Liver (tissue), 9 donors: ENCODE measurements around the gene AGER. TPM values are rescaled to one million over a fixed set of nuclear protein-coding genes. Genes with fewer than 3 reads are reported as not detected.

Experiments
- DNase-seq: peaks from one replicate; pipeline ENCODE4 v3.0.0-alpha.2; 2017; ENCODE audit warnings: low spot score
- H3K27ac ChIP-seq, 2 donors: one replicate each; pipeline ENCODE4 v1.7.0; 2013; ENCODE audit warnings: inconsistent platforms in 2 of 2, low read length in 2 of 2, control low read depth in 1 of 2, low read depth in 1 of 2, mild to moderate bottlenecking in 1 of 2
- H3K27me3 ChIP-seq, 4 donors: one replicate each; pipeline versions ENCODE4 v1.6.1 to v1.7.0; 2013; ENCODE audit warnings: low read length in 3 of 4, inconsistent platforms in 1 of 4, mild to moderate bottlenecking in 1 of 4, moderate library complexity in 1 of 4; ENCODE audit not compliant: control insufficient read depth in 4 of 4, insufficient read depth in 4 of 4
- H3K36me3 ChIP-seq, 4 donors: one replicate each; pipeline versions ENCODE4 v1.6.1 to v1.7.0; 2013; ENCODE audit warnings: low read length in 3 of 4, mild to moderate bottlenecking in 3 of 4, low read depth in 1 of 4, moderate library complexity in 1 of 4; ENCODE audit not compliant: control insufficient read depth in 4 of 4, insufficient read depth in 3 of 4
- H3K4me1 ChIP-seq, 4 donors: one replicate each; pipeline versions ENCODE4 v1.6.1 to v1.7.0; 2013; ENCODE audit warnings: low read length in 3 of 4, mild to moderate bottlenecking in 3 of 4, moderate library complexity in 1 of 4; ENCODE audit not compliant: control insufficient read depth in 4 of 4, insufficient read depth in 4 of 4
- H3K4me3 ChIP-seq, 3 donors: one replicate each; pipeline versions ENCODE4 v1.6.1 to v1.7.0; 2013; ENCODE audit warnings: low read length in 3 of 3, control low read depth in 1 of 3, low read depth in 1 of 3, mild to moderate bottlenecking in 1 of 3
- H3K9ac ChIP-seq, 2 donors: one replicate each; pipeline ENCODE4 v1.7.0; 2013; ENCODE audit warnings: low read length in 2 of 2, mild to moderate bottlenecking in 2 of 2, moderate library complexity in 2 of 2, control low read depth in 1 of 2, low read depth in 1 of 2
- H3K9me3 ChIP-seq, 4 donors: one replicate each; pipeline versions ENCODE4 v1.6.1 to v1.7.0; 2013; ENCODE audit warnings: low read length in 3 of 4; ENCODE audit not compliant: control insufficient read depth in 4 of 4
- CTCF ChIP-seq: fragments of 150-350 bp; IDR thresholded peaks from 2 replicates; pipeline ENCODE4 v1.5.1; 2017; ENCODE audit warnings: improper control_type of control experiment, low read depth, low read length; ENCODE audit not compliant: missing input control
- FOXA1 ChIP-seq: IDR thresholded peaks from 2 replicates; pipeline ENCODE4 v1.6.1; 2016; ENCODE audit warnings: antibody characterized with exemption
- FOXA2 ChIP-seq: IDR thresholded peaks from 2 replicates; pipeline ENCODE4 v1.6.1; 2016; ENCODE audit warnings: antibody characterized with exemption
- GABPA ChIP-seq, 2 donors: IDR thresholded peaks in 1 of 2; conservative IDR thresholded peaks in 1 of 2; 2 replicates each; pipeline ENCODE4 v1.6.1; 2016; ENCODE audit warnings: antibody characterized with exemption in 2 of 2, mild to moderate bottlenecking in 1 of 2, moderate library complexity in 1 of 2
- HNF4A ChIP-seq, 2 donors: conservative IDR thresholded peaks; 2 replicates each; pipeline ENCODE4 v1.6.1; 2016; ENCODE audit warnings: antibody characterized with exemption in 2 of 2, mild to moderate bottlenecking in 2 of 2
- HNF4G ChIP-seq: IDR thresholded peaks from 2 replicates; pipeline ENCODE4 v1.6.1; 2016; ENCODE audit warnings: antibody characterized with exemption
- JUND ChIP-seq, 2 donors: IDR thresholded peaks; 2 replicates each; pipeline ENCODE4 v1.6.1; 2016; ENCODE audit warnings: antibody characterized with exemption in 2 of 2
- MAX ChIP-seq: IDR thresholded peaks from 2 replicates; pipeline ENCODE4 v1.6.1; 2016; ENCODE audit warnings: antibody characterized with exemption
- NR2F2 ChIP-seq: IDR thresholded peaks from 2 replicates; pipeline ENCODE4 v1.6.1; 2016; ENCODE audit warnings: antibody characterized with exemption
- RAD21 ChIP-seq, 2 donors: IDR thresholded peaks; 2 replicates each; pipeline ENCODE4 v1.6.1; 2016; ENCODE audit warnings: antibody characterized with exemption in 2 of 2, mild to moderate bottlenecking in 2 of 2
- RXRA ChIP-seq, 2 donors: IDR thresholded peaks; 2 replicates each; pipeline ENCODE4 v1.6.1; 2017 to 2018; ENCODE audit warnings: antibody characterized with exemption in 2 of 2, mild to moderate bottlenecking in 1 of 2
- SP1 ChIP-seq: IDR thresholded peaks from 2 replicates; pipeline ENCODE4 v1.6.1; 2018; ENCODE audit warnings: antibody characterized with exemption, mild to moderate bottlenecking
- TAF1 ChIP-seq: conservative IDR thresholded peaks from 2 replicates; pipeline ENCODE4 v1.6.1; 2016; ENCODE audit warnings: antibody characterized with exemption, mild to moderate bottlenecking
- YY1 ChIP-seq: IDR thresholded peaks from 2 replicates; pipeline ENCODE4 v1.6.1; 2016; ENCODE audit warnings: antibody characterized with exemption, mild to moderate bottlenecking
- WGBS: extraction: QIAGEN DNeasy Blood & Tissue Kit; methylation state at CpG from one replicate; pipeline ENCODE4 v1.1.7; 2013; 5-methylcytosine and 5-hydroxymethylcytosine counted together
- polyA plus RNA-seq, 2 donors: library from polyadenylated mRNA; stranded (reverse) in 1 of 2; unstranded in 1 of 2; fragments of 200-250 nt in 1 of 2; fragments of >200 nt in 1 of 2; fragmentation: Nextera tagmentation in 1 of 2; extraction: Ambion mirVana in 1 of 2; gene quantifications; one replicate each; pipeline versions ENCODE4 v1.2.1 to v1.2.3, GENCODE V29; 2013 to 2015
- total RNA-seq, 2 donors: library from RNA; depleted of rRNA; stranded (reverse); fragments of >200 nt; gene quantifications; one replicate each; pipeline ENCODE4 v1.2.3, GENCODE V29; 2014
- TF ChIP-seq, protein P1 (sequence below): IDR thresholded peaks from 2 replicates; pipeline ENCODE4 v1.6.1; 2016; ENCODE audit warnings: antibody characterized with exemption
- TF ChIP-seq, protein P2 (sequence below): IDR thresholded peaks from 2 replicates; pipeline ENCODE4 v1.6.1; 2016; ENCODE audit warnings: antibody characterized with exemption, mild to moderate bottlenecking
- TF ChIP-seq, protein P3 (sequence below): IDR thresholded peaks from 2 replicates; pipeline ENCODE4 v1.6.1; 2016; ENCODE audit warnings: antibody characterized with exemption
- donor health status: healthy.
- donor health status: healthy.
- donor health status: healthy.
- donor health status: healthy.
- donor health status: healthy.

The AGER gene
- total and polyA plus RNA-seq, 4 donors: 0.47 to 0.92 (median 0.83) TPM

- peaks cover 0 to 5% (median 0%) of the 10 kb centered on the region in 4 donors for H3K27me3 ChIP-seq
- H3K4me1 ChIP-seq: peaks cover 0 to 5% (median 2%) of the 10 kb centered on the region in 4 donors
- peak; percentile 92 for DNase-seq
- peaks cover 0 to 2% (median 0%) of the 10 kb centered on the region in 4 donors for H3K9me3 ChIP-seq
- no peak overlapping the region for H3K9ac ChIP-seq
- 19% methylated on average over 39 of the region's 39 CpGs for WGBS
- peak overlapping the region in 1 of 3 donors; percentile 1 for H3K4me3 ChIP-seq
- TF ChIP-seq, protein P1, sequence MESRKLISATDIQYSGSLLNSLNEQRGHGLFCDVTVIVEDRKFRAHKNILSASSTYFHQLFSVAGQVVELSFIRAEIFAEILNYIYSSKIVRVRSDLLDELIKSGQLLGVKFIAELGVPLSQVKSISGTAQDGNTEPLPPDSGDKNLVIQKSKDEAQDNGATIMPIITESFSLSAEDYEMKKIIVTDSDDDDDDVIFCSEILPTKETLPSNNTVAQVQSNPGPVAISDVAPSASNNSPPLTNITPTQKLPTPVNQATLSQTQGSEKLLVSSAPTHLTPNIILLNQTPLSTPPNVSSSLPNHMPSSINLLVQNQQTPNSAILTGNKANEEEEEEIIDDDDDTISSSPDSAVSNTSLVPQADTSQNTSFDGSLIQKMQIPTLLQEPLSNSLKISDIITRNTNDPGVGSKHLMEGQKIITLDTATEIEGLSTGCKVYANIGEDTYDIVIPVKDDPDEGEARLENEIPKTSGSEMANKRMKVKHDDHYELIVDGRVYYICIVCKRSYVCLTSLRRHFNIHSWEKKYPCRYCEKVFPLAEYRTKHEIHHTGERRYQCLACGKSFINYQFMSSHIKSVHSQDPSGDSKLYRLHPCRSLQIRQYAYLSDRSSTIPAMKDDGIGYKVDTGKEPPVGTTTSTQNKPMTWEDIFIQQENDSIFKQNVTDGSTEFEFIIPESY: no peak
- peak in 1 of 2 donors; percentile 16 for TF ChIP-seq RAD21 (IDR thresholded peaks at IDR 0.05)
- H3K27ac ChIP-seq: no peak overlapping the region
- H3K36me3 ChIP-seq: no peaks in the 10 kb centered on the region
These were observed 35.6 kb downstream of the AGER start for GRCh38 chr6:32148289-32149091.

- DNase-seq: no peak
- Histone ChIP-seq H3K27ac (no peak overlapping the region), H3K9me3 (peaks cover 0 to 2% (median 0%) of the 10 kb centered on the region in 4 donors), H3K9ac (no peak overlapping the region), H3K4me3 (no peak overlapping the region), H3K4me1 (no peaks in the 10 kb centered on the region), H3K27me3 (peaks cover 0 to 5% (median 0%) of the 10 kb centered on the region in 4 donors), H3K36me3 (no peaks in the 10 kb centered on the region)
- WGBS: 91% methylated on average over 4 of the region's 4 CpGs
- TF ChIP-seq MAX: no peak
- no peak for TF ChIP-seq SP1
- TF ChIP-seq GABPA (IDR thresholded peaks at IDR 0.05 in 1 of 2, conservative IDR thresholded peaks at IDR 0.05 in 1 of 2): no peak
- TF ChIP-seq RAD21 (IDR thresholded peaks at IDR 0.05): no peak
- no peak for TF ChIP-seq YY1
- no peak for TF ChIP-seq FOXA1
- TF ChIP-seq CTCF: no peak
- TF ChIP-seq JUND (IDR thresholded peaks at IDR 0.05): no peak
- no peak for TF ChIP-seq NR2F2
- no peak for TF ChIP-seq TAF1
- TF ChIP-seq HNF4G: no peak
- TF ChIP-seq, protein P2, sequence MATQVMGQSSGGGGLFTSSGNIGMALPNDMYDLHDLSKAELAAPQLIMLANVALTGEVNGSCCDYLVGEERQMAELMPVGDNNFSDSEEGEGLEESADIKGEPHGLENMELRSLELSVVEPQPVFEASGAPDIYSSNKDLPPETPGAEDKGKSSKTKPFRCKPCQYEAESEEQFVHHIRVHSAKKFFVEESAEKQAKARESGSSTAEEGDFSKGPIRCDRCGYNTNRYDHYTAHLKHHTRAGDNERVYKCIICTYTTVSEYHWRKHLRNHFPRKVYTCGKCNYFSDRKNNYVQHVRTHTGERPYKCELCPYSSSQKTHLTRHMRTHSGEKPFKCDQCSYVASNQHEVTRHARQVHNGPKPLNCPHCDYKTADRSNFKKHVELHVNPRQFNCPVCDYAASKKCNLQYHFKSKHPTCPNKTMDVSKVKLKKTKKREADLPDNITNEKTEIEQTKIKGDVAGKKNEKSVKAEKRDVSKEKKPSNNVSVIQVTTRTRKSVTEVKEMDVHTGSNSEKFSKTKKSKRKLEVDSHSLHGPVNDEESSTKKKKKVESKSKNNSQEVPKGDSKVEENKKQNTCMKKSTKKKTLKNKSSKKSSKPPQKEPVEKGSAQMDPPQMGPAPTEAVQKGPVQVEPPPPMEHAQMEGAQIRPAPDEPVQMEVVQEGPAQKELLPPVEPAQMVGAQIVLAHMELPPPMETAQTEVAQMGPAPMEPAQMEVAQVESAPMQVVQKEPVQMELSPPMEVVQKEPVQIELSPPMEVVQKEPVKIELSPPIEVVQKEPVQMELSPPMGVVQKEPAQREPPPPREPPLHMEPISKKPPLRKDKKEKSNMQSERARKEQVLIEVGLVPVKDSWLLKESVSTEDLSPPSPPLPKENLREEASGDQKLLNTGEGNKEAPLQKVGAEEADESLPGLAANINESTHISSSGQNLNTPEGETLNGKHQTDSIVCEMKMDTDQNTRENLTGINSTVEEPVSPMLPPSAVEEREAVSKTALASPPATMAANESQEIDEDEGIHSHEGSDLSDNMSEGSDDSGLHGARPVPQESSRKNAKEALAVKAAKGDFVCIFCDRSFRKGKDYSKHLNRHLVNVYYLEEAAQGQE: no peak
- no peak for TF ChIP-seq HNF4A (conservative IDR thresholded peaks at IDR 0.05)
- TF ChIP-seq, protein P3, sequence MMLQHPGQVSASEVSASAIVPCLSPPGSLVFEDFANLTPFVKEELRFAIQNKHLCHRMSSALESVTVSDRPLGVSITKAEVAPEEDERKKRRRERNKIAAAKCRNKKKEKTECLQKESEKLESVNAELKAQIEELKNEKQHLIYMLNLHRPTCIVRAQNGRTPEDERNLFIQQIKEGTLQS: no peak
- no peak for TF ChIP-seq FOXA2
- no peak for TF ChIP-seq RXRA (IDR thresholded peaks at IDR 0.05)
- TF ChIP-seq, protein P1: no peak
These were observed 36.5 kb downstream of the AGER start for GRCh38 chr6:32147401-32148132.
